Glomerular endothelial cell (primary cell): ENCODE results near the gene NOS1AP. TPM values are rescaled to one million over a fixed set of nuclear protein-coding genes. Genes with fewer than 3 reads are reported as not detected.

Experiments
- DNase-seq: peaks from one replicate; pipeline ENCODE4 v3.0.0-alpha.2; 2011; ENCODE audit warnings: low read depth, low spot score; ENCODE audit errors: extremely low read depth
- total RNA-seq: library from RNA; depleted of rRNA; stranded (reverse); fragments of >200 nt; gene quantifications from 2 replicates; pipeline ENCODE4 v1.2.3, GENCODE V29; 2015

The NOS1AP gene
- total RNA-seq, 1 donor from 2014 or later: 2.0 TPM

- DNase-seq: no peak
These were observed 65.2 kb downstream of the NOS1AP start for GRCh38 chr1:162134646-162135045.

DNA sequence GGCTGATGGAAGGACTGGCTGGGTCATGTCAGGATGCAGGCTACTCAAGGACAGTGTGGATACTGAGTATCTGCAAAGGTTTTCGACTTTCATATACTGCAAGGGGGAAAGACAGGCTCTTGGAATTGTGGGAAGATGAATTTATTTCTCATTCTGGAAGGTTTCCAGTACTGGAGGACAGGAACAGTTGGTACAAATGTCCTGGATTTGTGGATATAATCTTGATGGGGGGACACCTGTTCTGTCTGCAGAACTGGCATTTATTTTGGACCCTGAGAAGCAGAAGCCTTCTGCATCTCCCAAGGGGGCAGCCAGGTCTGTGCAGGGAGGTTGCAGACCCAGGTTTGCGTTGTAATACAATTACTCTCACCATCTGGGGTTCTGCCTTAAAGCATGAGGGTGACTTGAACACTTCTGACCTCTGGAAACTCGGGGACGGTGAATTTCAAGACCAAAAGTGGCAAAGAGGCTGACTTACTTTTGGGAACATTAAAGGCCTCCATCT is 65.8 kb downstream of the NOS1AP start:
- DNase-seq: no peak

GRCh38 chr1:162136760-162137159 is 67.3 kb downstream of the NOS1AP start:
- peak; percentile 29 for DNase-seq

- no peak for DNase-seq
These were observed 67.9 kb downstream of the NOS1AP start for GRCh38 chr1:162137179-162137960.

DNA sequence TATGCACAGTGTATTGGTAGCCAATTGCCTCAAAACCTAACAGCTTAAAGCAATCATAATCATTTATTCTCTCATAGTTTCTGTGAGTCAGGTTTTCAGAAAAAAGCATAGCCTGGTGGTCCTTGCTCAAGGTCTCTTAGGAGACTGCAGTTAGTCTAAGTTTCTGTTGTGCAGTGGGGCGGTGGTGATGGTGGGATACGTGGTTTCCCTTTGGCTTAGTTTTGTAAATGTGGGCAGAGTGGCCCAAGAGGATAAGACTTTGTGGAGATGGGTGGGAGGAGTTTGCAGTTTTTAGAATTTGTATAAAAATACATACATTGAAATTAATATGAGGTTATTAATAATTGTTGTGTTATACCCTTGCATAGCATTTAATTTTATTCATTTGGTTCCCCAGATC is 68.6 kb downstream of the NOS1AP start:
- no peak for DNase-seq

DNA sequence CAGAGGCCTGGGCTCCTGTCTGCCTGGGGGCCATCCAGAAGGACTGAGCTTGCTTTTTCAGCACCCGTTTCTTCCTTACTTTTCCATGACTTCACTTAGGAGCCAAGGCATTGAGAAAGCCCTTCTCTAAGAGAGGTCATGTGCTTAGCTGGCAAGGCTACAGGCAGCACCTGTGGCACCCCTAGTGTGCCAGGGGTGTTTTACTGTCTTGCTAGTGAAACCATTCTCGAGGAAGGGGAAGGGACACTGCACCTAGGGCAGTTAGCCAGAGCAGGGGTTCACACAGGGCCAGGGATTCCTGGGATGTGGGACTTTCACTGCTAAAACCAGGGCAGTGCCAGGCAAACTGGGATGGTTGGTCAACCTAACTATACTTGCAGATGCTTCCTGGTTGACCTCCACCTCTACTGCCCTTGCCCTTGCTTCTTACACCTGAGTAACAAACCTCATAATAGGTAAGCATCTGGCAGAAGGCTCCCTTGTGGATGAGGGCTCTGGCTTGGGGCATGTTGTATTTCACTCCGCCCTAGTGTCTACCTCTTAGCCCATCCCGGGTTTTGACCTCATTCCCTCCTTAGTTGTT is 69.2 kb downstream of the NOS1AP start:
- DNase-seq: no peak

DNA sequence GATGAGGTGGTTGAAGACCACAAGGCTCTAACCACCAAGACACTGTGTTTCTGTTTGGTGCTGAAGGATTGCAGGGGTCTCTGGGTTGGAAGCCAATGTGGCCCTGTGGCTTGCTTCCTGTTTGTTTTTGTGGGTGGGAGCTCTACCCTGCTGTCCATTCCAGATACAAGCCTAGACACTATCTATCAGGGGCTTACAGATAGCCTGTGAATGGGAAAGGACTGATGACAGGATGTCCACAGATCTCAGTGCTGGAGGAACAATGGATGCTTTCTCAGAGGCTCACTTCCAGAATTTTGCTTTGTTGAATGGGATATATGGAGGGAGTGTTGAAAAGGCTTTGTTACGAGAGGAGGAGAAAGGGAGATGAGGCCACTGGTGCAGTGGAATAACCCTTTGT is 69.7 kb downstream of the NOS1AP start:
- no peak for DNase-seq

DNA sequence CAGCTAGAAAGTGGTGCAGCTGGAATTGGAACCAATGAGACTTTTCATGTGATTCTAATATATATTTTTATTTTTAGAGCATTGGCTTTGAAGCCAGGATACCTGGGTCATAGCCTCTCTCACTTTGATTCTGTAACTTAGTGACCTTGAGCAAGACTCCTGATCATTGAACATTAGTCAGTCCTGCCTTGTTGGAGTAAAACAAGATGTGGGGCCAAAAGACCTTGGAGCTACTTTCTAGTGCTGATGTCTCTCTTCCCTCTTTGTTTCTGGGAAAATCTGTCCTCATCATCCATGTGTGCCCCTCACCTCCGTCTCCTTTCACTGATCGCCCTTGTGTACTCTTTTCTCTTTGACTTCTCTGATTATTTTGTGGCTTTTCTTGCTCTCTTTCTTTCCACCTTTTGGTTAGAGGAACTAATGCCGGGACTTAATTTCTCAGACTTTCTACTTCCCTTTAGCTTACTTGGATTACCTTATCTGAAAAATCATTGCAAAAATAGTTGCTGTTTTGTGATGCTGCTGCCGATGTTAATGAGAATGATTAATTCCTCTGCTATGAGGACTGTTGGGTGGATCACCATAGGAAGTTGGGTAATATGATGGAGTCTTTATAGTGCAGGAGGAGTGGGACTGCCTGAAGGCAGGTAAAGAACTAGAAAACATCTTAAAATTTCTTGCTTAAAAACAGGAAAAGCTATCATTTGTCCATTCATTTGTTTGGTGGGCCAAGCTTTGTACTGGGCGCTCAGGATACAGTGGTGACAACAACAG is 72.0 kb downstream of the NOS1AP start:
- no peak for DNase-seq

- no peak for DNase-seq
These were observed 73.5 kb downstream of the NOS1AP start for GRCh38 chr1:162142968-162143367.

GRCh38 chr1:162144268-162144667 is 74.8 kb downstream of the NOS1AP start:
- no peak for DNase-seq

DNA sequence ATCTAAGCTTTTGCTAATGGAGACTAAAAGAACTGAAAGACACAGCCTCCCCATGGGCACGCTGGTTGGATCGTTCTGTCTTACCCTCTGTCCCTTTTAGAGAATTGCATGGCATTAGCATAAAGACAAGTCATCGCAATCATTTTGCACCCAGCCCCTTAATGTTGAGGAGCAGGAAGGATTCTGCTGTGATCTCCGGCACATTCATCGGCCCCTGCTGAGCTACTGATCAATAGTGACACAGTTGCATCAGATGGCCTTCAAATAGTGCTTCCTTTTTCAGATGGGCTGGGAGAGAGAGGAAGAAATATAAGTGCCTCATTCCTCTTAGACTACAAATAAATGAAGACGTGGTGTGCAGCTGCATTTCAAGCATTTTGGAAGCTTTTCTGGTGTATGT is 75.4 kb downstream of the NOS1AP start:
- DNase-seq: no peak

GRCh38 chr1:162145280-162145965 is 75.9 kb downstream of the NOS1AP start:
- DNase-seq: no peak

GRCh38 chr1:162145966-162146696 is 76.6 kb downstream of the NOS1AP start:
- no peak for DNase-seq

DNA sequence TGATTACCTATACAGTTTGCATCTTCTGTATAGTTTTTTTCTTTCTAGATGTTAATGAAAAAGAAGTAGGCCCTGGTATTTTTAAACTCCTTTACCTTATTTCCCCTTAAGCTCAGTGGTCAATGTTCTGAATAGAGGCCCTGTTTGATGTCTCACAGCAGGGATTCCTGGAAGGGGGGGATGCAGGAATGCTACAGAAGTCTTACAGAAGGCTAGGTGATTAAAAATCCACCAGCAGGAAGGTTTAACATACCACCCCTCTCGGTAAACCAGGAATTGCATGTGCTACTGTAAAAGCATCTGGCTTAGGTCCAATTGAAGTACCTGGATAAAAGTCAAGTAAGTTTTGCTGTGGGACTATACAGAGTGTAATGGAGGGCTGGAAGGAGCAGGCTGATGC is 78.3 kb downstream of the NOS1AP start:
- no peak for DNase-seq

DNA sequence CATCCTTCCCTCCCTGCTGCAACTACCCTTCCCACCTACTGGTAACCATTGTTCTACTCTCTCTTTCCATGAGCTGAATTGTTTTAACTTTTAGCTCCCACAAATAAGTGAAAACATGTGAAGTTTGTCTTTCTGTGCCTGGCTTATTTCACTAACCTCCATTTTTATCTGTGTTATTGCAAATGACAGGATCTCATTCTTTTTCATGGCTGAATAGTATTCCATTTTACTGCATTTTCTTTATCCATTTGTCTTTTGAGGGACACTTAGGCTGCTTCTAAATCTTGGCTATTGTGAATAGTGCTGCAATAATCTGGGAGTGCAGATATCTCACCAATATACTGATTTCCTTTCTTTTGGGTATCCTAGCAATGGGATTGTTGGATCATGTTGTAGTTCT is 80.6 kb downstream of the NOS1AP start:
- no peak for DNase-seq

GRCh38 chr1:162151900-162152829 is 82.7 kb downstream of the NOS1AP start:
- DNase-seq: no peak

GRCh38 chr1:162153374-162153773 is 83.9 kb downstream of the NOS1AP start:
- no peak for DNase-seq

DNA sequence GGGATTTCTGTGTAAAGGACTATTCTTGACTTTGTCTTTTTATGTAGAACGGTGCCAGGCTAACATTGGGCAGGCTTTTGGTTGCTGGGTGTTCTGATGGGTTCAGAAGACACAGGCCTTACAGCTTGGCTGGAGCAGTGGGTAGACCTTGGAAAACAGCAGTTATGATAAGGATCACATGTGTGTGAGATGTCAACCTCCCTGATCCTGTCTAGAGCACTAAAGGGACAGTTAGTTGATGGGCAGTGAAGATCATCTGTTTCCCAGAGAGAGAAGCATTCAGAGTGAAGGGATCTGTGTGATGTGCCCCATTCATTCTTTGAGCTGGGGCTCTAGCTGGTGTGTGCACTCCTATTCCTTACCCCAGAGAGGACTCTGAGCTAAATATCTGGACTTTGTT is 88.0 kb downstream of the NOS1AP start:
- no peak for DNase-seq

DNA sequence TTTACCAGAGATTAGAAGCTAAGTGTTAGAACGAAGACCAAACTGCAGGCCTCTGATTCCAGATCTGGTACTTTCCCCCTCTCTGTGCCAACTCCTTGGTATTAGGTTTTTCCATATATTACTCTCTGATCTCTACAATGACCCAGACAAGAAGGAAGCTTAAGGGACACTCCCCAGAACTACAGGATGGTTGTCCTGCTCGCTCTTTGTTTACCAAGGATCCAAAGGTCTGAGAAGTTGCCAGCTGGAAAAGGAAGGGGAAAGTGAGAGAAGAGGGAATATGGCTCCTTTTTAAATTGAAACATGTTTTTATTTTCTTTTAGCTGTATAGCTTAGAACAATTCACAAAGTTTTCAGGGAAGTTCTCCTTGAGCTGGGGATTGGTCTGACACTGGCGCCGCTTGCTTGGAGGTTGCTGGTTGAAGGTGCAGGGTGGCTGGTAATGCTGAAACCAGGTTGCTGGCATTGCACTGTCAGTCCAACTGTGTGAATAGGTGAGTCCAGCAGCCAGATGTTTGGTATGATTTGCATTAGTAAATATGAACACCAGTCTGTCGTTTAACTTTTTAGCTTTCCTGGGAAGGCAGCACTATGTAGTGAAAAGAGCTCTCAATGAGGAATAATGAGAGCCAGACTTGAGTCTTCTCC is 89.3 kb downstream of the NOS1AP start:
- no peak for DNase-seq
